DND-41 (cell line): ENCODE results near the gene POLN.

Experiments
- ATAC-seq: fragments of 200-7000 bp; cut with Tn5 transposase; 3 replicates; pipeline ENCODE4 v1.9.1; 2021; ENCODE audit warnings: low read depth; ENCODE audit not compliant: insufficient read depth
- DNase-seq: peaks from one replicate; pipeline ENCODE4 v3.0.0-alpha.2; 2020
- H2AFZ ChIP-seq: 2 replicates; pipeline ENCODE4 v1.6.0; 2012; ENCODE audit warnings: low read depth, low read length
- H3K27ac ChIP-seq: 2 replicates; pipeline ENCODE4 v1.5.1; 2012; ENCODE audit warnings: low read length, inconsistent platforms
- H3K27me3 ChIP-seq: fragments of 200-600 bp; sonication (generic); 2 replicates; pipeline ENCODE4 v1.6.0; 2012; ENCODE audit warnings: low read length, mild to moderate bottlenecking, inconsistent platforms; ENCODE audit not compliant: insufficient read depth, poor library complexity
- H3K36me3 ChIP-seq: 2 replicates; pipeline ENCODE4 v1.5.1; 2012; ENCODE audit warnings: low read length, inconsistent platforms; ENCODE audit not compliant: insufficient read depth
- H3K4me1 ChIP-seq: 2 replicates; pipeline ENCODE4 v1.5.1; 2012; ENCODE audit warnings: mild to moderate bottlenecking, low read length; ENCODE audit not compliant: insufficient read depth
- H3K4me2 ChIP-seq: 2 replicates; pipeline ENCODE4 v1.6.0; 2012; ENCODE audit warnings: mild to moderate bottlenecking, moderate library complexity, low read length, inconsistent platforms; ENCODE audit not compliant: insufficient read depth
- H3K4me3 ChIP-seq, 2 experiments: fragments of 200-600 bp in 1 of 2; shearing (Covaris generic) in 1 of 2; 2 replicates each; pipeline ENCODE4 v1.5.1; 2012 to 2016; ENCODE audit warnings: inconsistent platforms in 2 of 2, low read length in 2 of 2, mild to moderate bottlenecking in 2 of 2, low read depth in 1 of 2, moderate library complexity in 1 of 2
- H3K79me2 ChIP-seq: 2 replicates; pipeline ENCODE4 v1.6.0; 2012; ENCODE audit warnings: low read length, inconsistent platforms; ENCODE audit not compliant: insufficient read depth
- H3K9ac ChIP-seq: 2 replicates; pipeline ENCODE4 v1.6.0; 2012; ENCODE audit warnings: low read depth, mild to moderate bottlenecking, inconsistent platforms, low read length, moderate library complexity
- H3K9me3 ChIP-seq: 2 replicates; pipeline ENCODE4 v1.5.1; 2012; ENCODE audit warnings: low read length, moderate library complexity, mild to moderate bottlenecking, inconsistent platforms; ENCODE audit not compliant: insufficient read depth, severe bottlenecking
- H4K20me1 ChIP-seq: 2 replicates; pipeline ENCODE4 v1.6.0; 2012; ENCODE audit warnings: low read length; ENCODE audit not compliant: insufficient read depth
- EZH2 ChIP-seq: IDR thresholded peaks from 3 replicates; pipeline ENCODE4 v1.6.1; 2012; ENCODE audit warnings: borderline replicate concordance, low read depth, mild to moderate bottlenecking, moderate library complexity, low read length, inconsistent platforms; ENCODE audit not compliant: severe bottlenecking
- TF ChIP-seq, protein P1 (sequence below): IDR thresholded peaks from 2 replicates; pipeline ENCODE4 v1.5.1; 2012; ENCODE audit warnings: borderline replicate concordance, low read length, moderate library complexity, mild to moderate bottlenecking; ENCODE audit not compliant: poor library complexity, severe bottlenecking; ENCODE audit errors: extremely low read depth

The POLN gene

DNA sequence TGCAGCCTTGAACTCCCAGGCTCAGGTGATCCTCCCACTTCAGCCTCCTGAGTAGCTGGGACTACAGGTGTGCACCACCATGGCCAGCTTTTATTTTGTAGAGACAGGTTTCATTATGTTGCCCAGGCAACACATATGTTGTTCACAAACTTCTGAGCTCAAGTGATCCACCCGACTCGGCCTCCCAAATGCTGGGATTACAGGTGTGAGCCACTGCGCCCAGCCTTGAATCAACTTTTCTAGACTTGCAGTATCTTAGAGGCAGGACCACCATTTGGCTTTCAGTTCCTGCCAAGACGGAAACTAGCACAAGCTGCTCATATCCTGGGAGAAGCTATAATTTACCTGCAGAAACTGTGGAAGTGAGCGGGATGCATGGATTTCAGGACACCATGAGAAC lies 162.9 kb downstream of the POLN start:
- Histone ChIP-seq H3K27ac (no peak overlapping the region), H3K4me1 (no peaks in the 10 kb centered on the region), H2AFZ (no peak overlapping the region), H3K9ac (no peak overlapping the region), H3K36me3 (no peaks in the 10 kb centered on the region), H3K4me2 (no peak overlapping the region), H3K79me2 (no peaks in the 10 kb centered on the region), H3K27me3 (peaks cover 5% of the 10 kb centered on the region), H3K9me3 (no peaks in the 10 kb centered on the region), H3K4me3 (no peak overlapping the region), H4K20me1 (peaks cover 9% of the 10 kb centered on the region; the same call in 1 of the 2 replicates)
- TF ChIP-seq EZH2 = no peak
- ATAC-seq (no peak), DNase-seq (no peak)

GRCh38 chr4:2078584-2078983 lies 163.3 kb downstream of the POLN start:
- Histone ChIP-seq H3K27ac (no peak overlapping the region), H3K9ac (no peak overlapping the region), H3K79me2 (no peaks in the 10 kb centered on the region), H3K4me1 (no peaks in the 10 kb centered on the region), H4K20me1 (peaks cover 9% of the 10 kb centered on the region; the same call in 1 of the 2 replicates), H2AFZ (no peak overlapping the region), H3K36me3 (no peaks in the 10 kb centered on the region), H3K9me3 (no peaks in the 10 kb centered on the region), H3K4me2 (no peak overlapping the region), H3K4me3 (no peak overlapping the region), H3K27me3 (peaks cover 5% of the 10 kb centered on the region)
- no peak for TF ChIP-seq EZH2
- TF ChIP-seq, protein P1, sequence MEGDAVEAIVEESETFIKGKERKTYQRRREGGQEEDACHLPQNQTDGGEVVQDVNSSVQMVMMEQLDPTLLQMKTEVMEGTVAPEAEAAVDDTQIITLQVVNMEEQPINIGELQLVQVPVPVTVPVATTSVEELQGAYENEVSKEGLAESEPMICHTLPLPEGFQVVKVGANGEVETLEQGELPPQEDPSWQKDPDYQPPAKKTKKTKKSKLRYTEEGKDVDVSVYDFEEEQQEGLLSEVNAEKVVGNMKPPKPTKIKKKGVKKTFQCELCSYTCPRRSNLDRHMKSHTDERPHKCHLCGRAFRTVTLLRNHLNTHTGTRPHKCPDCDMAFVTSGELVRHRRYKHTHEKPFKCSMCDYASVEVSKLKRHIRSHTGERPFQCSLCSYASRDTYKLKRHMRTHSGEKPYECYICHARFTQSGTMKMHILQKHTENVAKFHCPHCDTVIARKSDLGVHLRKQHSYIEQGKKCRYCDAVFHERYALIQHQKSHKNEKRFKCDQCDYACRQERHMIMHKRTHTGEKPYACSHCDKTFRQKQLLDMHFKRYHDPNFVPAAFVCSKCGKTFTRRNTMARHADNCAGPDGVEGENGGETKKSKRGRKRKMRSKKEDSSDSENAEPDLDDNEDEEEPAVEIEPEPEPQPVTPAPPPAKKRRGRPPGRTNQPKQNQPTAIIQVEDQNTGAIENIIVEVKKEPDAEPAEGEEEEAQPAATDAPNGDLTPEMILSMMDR = no peak
- no peak for ATAC-seq
- DNase-seq = no peak

DNA sequence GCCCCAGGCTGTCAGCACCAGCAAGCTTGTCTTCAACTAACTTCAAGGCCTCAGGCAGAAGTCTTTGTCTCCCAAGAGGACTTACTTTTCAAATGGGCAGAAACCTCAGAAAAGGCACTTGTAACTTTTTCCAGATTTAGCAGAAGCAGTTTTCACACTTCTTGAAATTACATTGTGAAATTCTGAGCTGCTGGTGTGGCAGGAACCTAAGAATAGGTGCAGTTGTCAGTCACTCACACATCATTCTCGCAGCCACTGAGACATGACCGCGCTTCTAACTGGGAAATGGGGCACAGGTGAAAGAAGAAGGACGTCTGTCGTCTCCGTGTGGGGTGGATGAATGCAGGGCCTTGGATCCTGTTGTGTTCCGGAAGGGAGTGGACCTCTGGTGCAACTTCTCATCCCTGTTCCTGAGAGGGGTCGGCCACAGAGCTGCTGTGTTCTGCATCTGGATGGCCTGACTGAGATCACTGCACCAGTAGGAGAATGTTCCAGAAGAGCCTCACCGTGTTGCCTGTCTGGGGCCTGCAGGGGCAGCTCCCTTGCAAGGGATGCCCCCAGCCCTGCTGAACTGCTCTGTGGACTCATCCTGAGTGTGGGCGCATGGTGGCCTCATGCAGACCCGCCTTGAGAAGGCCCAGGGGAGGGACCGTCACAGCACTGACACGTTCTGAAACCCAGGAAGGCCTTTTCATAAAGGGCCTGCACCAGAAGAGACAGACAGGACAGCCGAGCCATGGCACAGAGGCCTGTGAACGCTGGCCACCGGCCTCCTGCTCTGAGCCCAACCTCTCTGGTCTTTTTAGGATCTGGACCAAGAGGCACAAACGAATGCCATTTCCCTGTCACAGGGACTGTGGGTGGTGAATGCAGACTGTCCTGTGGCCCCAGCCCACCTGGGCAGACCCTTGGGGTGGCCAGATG lies 164.1 kb downstream of the POLN start:
- H3K27me3 ChIP-seq = no peaks in the 10 kb centered on the region
- H3K9me3 ChIP-seq = no peaks in the 10 kb centered on the region
- no peaks in the 10 kb centered on the region for H3K4me1 ChIP-seq
- no peak overlapping the region for H3K4me2 ChIP-seq
- H3K27ac ChIP-seq = no peak overlapping the region
- ATAC-seq (no peak), DNase-seq (no peak)
- H3K79me2 ChIP-seq = no peaks in the 10 kb centered on the region
- H3K36me3 ChIP-seq = no peaks in the 10 kb centered on the region
- peaks cover 9% of the 10 kb centered on the region; the same call in 1 of the 2 replicates for H4K20me1 ChIP-seq
- no peak overlapping the region for H3K4me3 ChIP-seq
- H2AFZ ChIP-seq = no peak overlapping the region
- TF ChIP-seq, protein P1 = no peak
- TF ChIP-seq EZH2 = no peak
- H3K9ac ChIP-seq = no peak overlapping the region

DNA sequence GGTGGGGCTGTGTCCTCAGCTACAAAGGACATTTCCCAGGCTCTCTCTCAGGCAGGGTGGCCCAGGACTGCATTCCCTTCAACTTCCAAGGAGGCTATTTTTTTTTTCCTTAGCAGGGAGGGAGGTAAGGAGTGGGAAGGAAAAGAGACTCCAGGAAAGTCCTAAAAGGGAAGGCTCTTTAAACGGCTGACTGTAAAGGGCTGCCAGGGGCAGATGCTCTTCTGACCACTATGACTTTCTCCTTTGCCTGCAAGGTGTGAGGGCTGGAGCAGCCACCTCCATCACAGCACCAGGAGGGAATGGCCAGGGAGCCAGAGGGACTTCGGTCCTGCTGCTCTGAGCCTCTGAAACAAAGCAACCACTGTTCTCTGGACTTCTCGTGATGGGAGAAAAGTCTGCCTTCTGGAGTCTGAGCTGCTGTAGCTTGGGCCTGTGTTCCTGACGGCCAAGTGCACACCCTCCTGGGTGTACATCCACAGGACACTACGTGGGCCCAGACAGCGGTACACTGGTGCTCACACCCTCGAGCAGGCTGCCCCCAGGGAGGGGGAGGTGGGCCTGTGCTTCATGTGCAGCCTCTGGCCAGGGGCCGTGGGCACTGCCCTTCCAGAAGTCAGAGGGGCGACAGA lies 164.9 kb downstream of the POLN start:
- TF ChIP-seq, protein P1 = no peak
- TF ChIP-seq EZH2 = no peak
- H3K36me3 ChIP-seq = no peaks in the 10 kb centered on the region
- no peaks in the 10 kb centered on the region for H3K27me3 ChIP-seq
- H4K20me1 ChIP-seq = peaks cover 9% of the 10 kb centered on the region; the same call in 1 of the 2 replicates
- H3K79me2 ChIP-seq = no peaks in the 10 kb centered on the region
- H3K9ac ChIP-seq = no peak overlapping the region
- no peak overlapping the region for H2AFZ ChIP-seq
- no peak for DNase-seq
- no peak overlapping the region for H3K27ac ChIP-seq
- H3K4me1 ChIP-seq = no peaks in the 10 kb centered on the region
- no peaks in the 10 kb centered on the region for H3K9me3 ChIP-seq
- H3K4me2 ChIP-seq = no peak overlapping the region
- H3K4me3 ChIP-seq = no peak overlapping the region
- no peak for ATAC-seq
